B cell (primary cell): Measurements from ENCODE around the gene OXA1L. TPM values are rescaled to one million over a fixed set of nuclear protein-coding genes. Genes with fewer than 3 reads are reported as not detected.
A peak's percentile ranks its signal among the peaks of the same experiment; 100 is the strongest.

Experiments
- ATAC-seq: fragments of 200-7000 bp; cut with Tn5 transposase; one replicate; pipeline ENCODE4 v1.10.0; 2021; ENCODE audit warnings: low read depth, mild to moderate bottlenecking, moderate number of reproducible peaks, moderate library complexity
- CTCF ChIA-PET: fragments of 350-600 bp; sonication (Branson Sonifier 250); formaldehyde crosslinking; loops from one replicate; lab custom pipeline; 2021; ENCODE audit warnings: antibody characterized with exemption, inconsistent platforms; lab: Charles Lee
- POLR2A ChIA-PET: fragments of 350-600 bp; sonication (Branson Sonifier 250); formaldehyde crosslinking; loops from one replicate; lab custom pipeline; 2021; ENCODE audit warnings: antibody characterized with exemption; lab: Charles Lee
- DNase-seq: peaks from one replicate; pipeline ENCODE4 v3.0.0; 2013
- H2AFZ ChIP-seq: 2 replicates; pipeline ENCODE4 v1.6.1; 2012; ENCODE audit warnings: mild to moderate bottlenecking, low read depth, low read length; ENCODE audit not compliant: insufficient read depth, poor library complexity, severe bottlenecking
- H3K27ac ChIP-seq, 2 donors: 1 replicate in 1 of 2; 2 replicates in 1 of 2; pipeline ENCODE4 v1.5.1; 2012 to 2013; ENCODE audit warnings: low read length in 2 of 2, mild to moderate bottlenecking in 2 of 2, moderate library complexity in 1 of 2
- H3K27me3 ChIP-seq, 4 experiments: fragments of 200-600 bp in 1 of 4; sonication (generic) in 1 of 4; replicated peaks in 1 of 4; 1 replicate in 2 of 4; 2 replicates in 2 of 4; pipeline versions ENCODE4 v1.6.1 to v1.7.0; 2013 to 2016; ENCODE audit warnings: low read length in 3 of 4, mild to moderate bottlenecking in 2 of 4, mixed read lengths in 1 of 4, moderate library complexity in 1 of 4; ENCODE audit not compliant: insufficient read depth in 4 of 4, control insufficient read depth in 3 of 4; ENCODE audit errors: control extremely low read depth in 1 of 4
- H3K36me3 ChIP-seq, 2 experiments: replicated peaks in 1 of 2; 1 replicate in 1 of 2; 2 replicates in 1 of 2; pipeline versions ENCODE4 v1.6.1 to v1.7.1; 2013; ENCODE audit warnings: low read length in 1 of 2; ENCODE audit not compliant: insufficient read depth in 2 of 2, control insufficient read depth in 1 of 2; ENCODE audit errors: control extremely low read depth in 1 of 2, extremely low read depth in 1 of 2
- H3K4me1 ChIP-seq, 2 donors: fragments of 200-600 bp in 1 of 2; sonication (generic) in 1 of 2; 1 replicate in 1 of 2; 2 replicates in 1 of 2; pipeline versions ENCODE4 v1.5.1 to v1.6.1; 2013 to 2017; ENCODE audit warnings: low read length in 2 of 2; ENCODE audit not compliant: control insufficient read depth in 2 of 2, insufficient read depth in 2 of 2
- H3K4me2 ChIP-seq: replicated peaks from 2 replicates; pipeline ENCODE3; 2012; ENCODE audit warnings: mild to moderate bottlenecking, low read depth, low read length; ENCODE audit not compliant: poor library complexity, severe bottlenecking
- H3K4me3 ChIP-seq, 5 experiments: fragments of 200-600 bp in 1 of 5; sonication (generic) in 1 of 5; 1 replicate in 3 of 5; 2 replicates in 2 of 5; pipeline versions ENCODE4 v1.5.1 to v1.7.0; 2011 to 2016; ENCODE audit warnings: low read length in 4 of 5, mild to moderate bottlenecking in 4 of 5, low read depth in 2 of 5, control low read depth in 1 of 5, moderate library complexity in 1 of 5; ENCODE audit not compliant: insufficient read depth in 1 of 5; ENCODE audit errors: control extremely low read depth in 1 of 5, extremely low read depth in 1 of 5
- H3K79me2 ChIP-seq: fragments of 200-600 bp; sonication (generic); one replicate; pipeline ENCODE4 v1.6.0; 2016; ENCODE audit warnings: low read length; ENCODE audit not compliant: control insufficient read depth, insufficient read depth
- H3K9ac ChIP-seq: fragments of 200-600 bp; sonication (generic); 2 replicates; pipeline ENCODE4 v1.6.1; 2017; ENCODE audit warnings: mild to moderate bottlenecking, low read length, moderate library complexity
- H3K9me3 ChIP-seq, 3 donors: one replicate each; pipeline versions ENCODE4 v1.6.1 to v1.7.1; 2013; ENCODE audit warnings: low read length in 2 of 3; ENCODE audit not compliant: control insufficient read depth in 2 of 3, insufficient read depth in 1 of 3; ENCODE audit errors: control extremely low read depth in 1 of 3
- H4K20me1 ChIP-seq: 2 replicates; pipeline ENCODE4 v1.6.0; 2012; ENCODE audit warnings: mild to moderate bottlenecking, low read length; ENCODE audit not compliant: insufficient read depth, control insufficient read depth, poor library complexity, severe bottlenecking
- H3K27ac Mint-ChIP-seq: one replicate; pipeline ENCODE4 v1.8.0; 2021; ENCODE audit warnings: mixed read lengths
- H3K27me3 Mint-ChIP-seq: one replicate; pipeline ENCODE4 v1.8.0; 2021; ENCODE audit warnings: mixed read lengths
- H3K4me1 Mint-ChIP-seq: one replicate; pipeline ENCODE4 v1.8.0; 2021; ENCODE audit warnings: mixed read lengths
- H3K4me3 Mint-ChIP-seq: one replicate; pipeline ENCODE4 v1.8.0; 2021; ENCODE audit warnings: mixed read lengths
- H3K9me3 Mint-ChIP-seq: one replicate; pipeline ENCODE4 v1.8.0; 2022; ENCODE audit warnings: mixed read lengths; ENCODE audit not compliant: insufficient read depth
- EZH2 ChIP-seq: IDR thresholded peaks from 2 replicates; pipeline ENCODE4 v1.6.1; 2012; ENCODE audit warnings: borderline replicate concordance, low read depth, mild to moderate bottlenecking, moderate library complexity, low read length; ENCODE audit not compliant: insufficient read depth, poor library complexity, severe bottlenecking
- WGBS: methylation state at CpG from one replicate; pipeline ENCODE4 v1.1.5; 2013; ENCODE audit warnings: missing lambda C conversion rate; ENCODE audit not compliant: insufficient coverage; 5-methylcytosine and 5-hydroxymethylcytosine counted together
- intact Hi-C: fragments of 100-400 bp; cut with micrococcal nuclease; formaldehyde crosslinking; loops from one replicate; pipeline ENCODE4 v1.10.0; 2022
- polyA plus RNA-seq: library from polyadenylated mRNA; depleted of rRNA; stranded (reverse); fragments of >200 nt; gene quantifications from 2 replicates; pipeline ENCODE4 v1.2.3, GENCODE V29; 2012
- total RNA-seq, 2 donors: library from RNA; stranded (reverse); fragments of 120-200 nt in 1 of 2; gene quantifications; 1 replicate in 1 of 2; 2 replicates in 1 of 2; pipeline versions ENCODE4 v1.2.3 to v1.2.4, GENCODE V29; 2013 to 2022
- TF ChIP-seq, protein P1 (sequence below): fragments of 200-600 bp; IDR thresholded peaks from one replicate; pipeline ENCODE4 v1.8.0; 2022; ENCODE audit warnings: antibody characterized with exemption, mild to moderate bottlenecking

The OXA1L gene
- total and polyA plus RNA-seq, 2 donors (not counting 1 experiment from before 2014, with no cell fraction given), result 147 to 201 TPM

DNA sequence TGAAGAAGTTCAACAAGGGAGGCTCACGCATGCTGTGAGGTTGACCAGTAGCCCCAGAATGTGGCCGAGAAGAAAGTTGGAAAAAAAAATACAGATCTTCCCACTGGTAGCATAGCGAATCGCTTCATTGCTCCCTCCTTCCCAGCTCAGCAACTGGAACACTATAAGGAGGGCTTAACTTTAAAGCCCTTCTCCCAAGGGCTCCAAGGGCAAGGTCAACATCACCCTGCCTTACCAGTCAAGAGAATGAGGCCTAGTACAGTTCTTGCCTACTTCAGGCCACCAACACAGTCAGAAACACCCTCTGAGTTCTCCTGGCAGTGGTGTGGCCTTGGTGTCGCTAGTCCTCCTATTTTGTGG, 14.4 kb downstream of the OXA1L start:
- Histone ChIP-seq H2AFZ (no peak overlapping the region), H4K20me1 (no peaks in the 10 kb centered on the region), H3K9me3 (no peaks in the 10 kb centered on the region), H3K79me2 (no peaks in the 10 kb centered on the region), H3K27ac (no peak overlapping the region), H3K4me2 (no peak overlapping the region), H3K4me1 (no peaks in the 10 kb centered on the region), H3K27me3 (no peaks in the 10 kb centered on the region), H3K4me3 (no peak overlapping the region), H3K9ac (no peak overlapping the region), H3K36me3 (peaks cover 0 to 11% of the 10 kb centered on the region in 2 experiments)
- ATAC-seq (no peak), DNase-seq (no peak)
- WGBS, result 90% methylated on average over 4 of the region's 5 CpGs
- intact Hi-C loops, result no loop called here
- no peaks in the 10 kb centered on the region for H3K9me3 Mint-ChIP-seq
- no peaks in the 10 kb centered on the region for H3K27me3 Mint-ChIP-seq
- TF ChIP-seq EZH2, result no peak
- TF ChIP-seq, protein P1, sequence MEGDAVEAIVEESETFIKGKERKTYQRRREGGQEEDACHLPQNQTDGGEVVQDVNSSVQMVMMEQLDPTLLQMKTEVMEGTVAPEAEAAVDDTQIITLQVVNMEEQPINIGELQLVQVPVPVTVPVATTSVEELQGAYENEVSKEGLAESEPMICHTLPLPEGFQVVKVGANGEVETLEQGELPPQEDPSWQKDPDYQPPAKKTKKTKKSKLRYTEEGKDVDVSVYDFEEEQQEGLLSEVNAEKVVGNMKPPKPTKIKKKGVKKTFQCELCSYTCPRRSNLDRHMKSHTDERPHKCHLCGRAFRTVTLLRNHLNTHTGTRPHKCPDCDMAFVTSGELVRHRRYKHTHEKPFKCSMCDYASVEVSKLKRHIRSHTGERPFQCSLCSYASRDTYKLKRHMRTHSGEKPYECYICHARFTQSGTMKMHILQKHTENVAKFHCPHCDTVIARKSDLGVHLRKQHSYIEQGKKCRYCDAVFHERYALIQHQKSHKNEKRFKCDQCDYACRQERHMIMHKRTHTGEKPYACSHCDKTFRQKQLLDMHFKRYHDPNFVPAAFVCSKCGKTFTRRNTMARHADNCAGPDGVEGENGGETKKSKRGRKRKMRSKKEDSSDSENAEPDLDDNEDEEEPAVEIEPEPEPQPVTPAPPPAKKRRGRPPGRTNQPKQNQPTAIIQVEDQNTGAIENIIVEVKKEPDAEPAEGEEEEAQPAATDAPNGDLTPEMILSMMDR, result no peak
- H3K4me1 Mint-ChIP-seq, result peaks cover 5% of the 10 kb centered on the region
- peak overlapping the region; percentile 71 for H3K27ac Mint-ChIP-seq
- POLR2A ChIA-PET, result no interaction called here
- no peak overlapping the region for H3K4me3 Mint-ChIP-seq
- CTCF ChIA-PET, result interaction anchor here (0.6 to 4.2 kb wide), 5 partner anchors 42 to 167 kb away, joined by 3 to 22 read pairs (median 3); no protein-coding TSS in a partner anchor

DNA sequence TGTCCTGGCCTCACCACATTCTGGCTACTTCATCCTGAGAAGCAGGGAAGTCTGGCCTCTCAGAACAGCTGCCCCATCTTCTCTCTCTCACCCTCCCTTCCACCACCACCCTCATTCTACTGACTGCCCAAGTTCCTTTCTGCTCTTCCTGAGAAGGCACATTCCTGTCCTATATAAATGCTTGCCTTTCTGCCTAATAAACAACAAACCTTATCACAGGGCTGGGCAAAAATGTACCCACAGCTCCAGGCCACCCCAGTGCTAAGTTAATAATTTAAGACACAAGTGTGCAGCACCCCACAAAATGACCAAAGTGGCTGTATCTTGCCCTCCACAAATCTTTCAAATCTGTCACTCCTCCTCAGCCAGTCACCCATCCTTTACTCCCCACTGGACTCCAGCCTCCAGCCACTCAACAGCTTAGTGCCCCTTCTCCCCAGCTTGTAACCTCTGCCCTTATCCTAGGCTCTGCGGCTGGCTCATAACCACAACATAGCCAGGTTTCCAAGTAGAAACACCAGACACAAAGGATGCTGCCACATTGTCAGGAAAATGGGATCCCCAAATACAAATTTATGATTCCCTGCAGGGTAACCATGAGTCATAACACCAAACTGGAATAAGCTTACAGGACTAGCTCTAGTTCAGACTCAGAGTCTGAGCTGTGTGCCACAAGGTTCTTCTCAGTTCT, 15.0 kb downstream of the OXA1L start:
- 0% methylated on average over 1 of the region's 1 CpG for WGBS

More for the DNA sequence above, 15.0 kb downstream of the OXA1L start:
- ATAC-seq, result no peak
- H3K9ac ChIP-seq, result no peak overlapping the region
- ChIA-PET CTCF (interaction anchor here (0.7 to 4.2 kb wide), 3 partner anchors 60 to 168 kb away, joined by 3 to 22 read pairs (median 3); no protein-coding TSS in a partner anchor), POLR2A (no interaction called here)
- no peaks in the 10 kb centered on the region for H3K79me2 ChIP-seq
- no peak overlapping the region for H3K4me3 Mint-ChIP-seq
- H3K4me1 Mint-ChIP-seq, result peaks cover 6% of the 10 kb centered on the region
- DNase-seq, result no peak
- H4K20me1 ChIP-seq, result no peaks in the 10 kb centered on the region
- TF ChIP-seq, protein P1, result no peak
- no peak for TF ChIP-seq EZH2
- H2AFZ ChIP-seq, result no peak overlapping the region
- H3K27ac ChIP-seq, result no peak overlapping the region
- peak overlapping the region; percentile 71 for H3K27ac Mint-ChIP-seq
- H3K4me1 ChIP-seq, result peaks cover 0 to 5% of the 10 kb centered on the region in 2 donors
- no peak overlapping the region for H3K4me2 ChIP-seq
- no peaks in the 10 kb centered on the region for H3K27me3 Mint-ChIP-seq
- no peaks in the 10 kb centered on the region for H3K9me3 Mint-ChIP-seq
- peaks cover 0 to 11% of the 10 kb centered on the region in 2 experiments for H3K36me3 ChIP-seq
- H3K4me3 ChIP-seq, result no peak overlapping the region
- no peaks in the 10 kb centered on the region for H3K27me3 ChIP-seq
- intact Hi-C loops, result no loop called here
- no peaks in the 10 kb centered on the region for H3K9me3 ChIP-seq
